OCI-LY7 (cell line): ENCODE measurements around the gene FAAP100. TPM values are rescaled to one million over a fixed set of nuclear protein-coding genes. Genes with fewer than 3 reads are reported as not detected.

ENCODE experiments used
- BruUV-seq: library from RNA; stranded (reverse); fragments of 400-500 nt; replicated peaks from 2 replicates; lab custom pipeline; 2021; lab: Mats Ljungman, UMichigan
- CTCF ChIA-PET: fragments of 300-600 bp; sonication (Branson Sonifier 250); formaldehyde crosslinking; loops from one replicate; lab custom pipeline; 2022; ENCODE audit warnings: antibody characterized with exemption; ENCODE audit not compliant: unreplicated experiment; lab: Charles Lee
- POLR2A ChIA-PET: fragments of 300-600 bp; sonication (Branson Sonifier 250); formaldehyde crosslinking; loops from one replicate; lab custom pipeline; 2022; ENCODE audit warnings: antibody characterized with exemption; lab: Charles Lee
- DNase-seq: peaks from one replicate; pipeline ENCODE4 v3.0.0-alpha.2; 2015; ENCODE audit warnings: low spot score
- H2AFZ ChIP-seq: fragments of 200-600 bp; sonication (generic), shearing (Covaris generic); 2 replicates; pipeline ENCODE4 v1.6.1; 2014; ENCODE audit warnings: mild to moderate bottlenecking, antibody characterized with exemption, low read length, moderate library complexity
- H3K27ac ChIP-seq: fragments of 200-600 bp; sonication (generic); 2 replicates; pipeline ENCODE4 v1.5.1; 2014; ENCODE audit warnings: mixed run types, low read depth, mild to moderate bottlenecking, moderate library complexity, low read length, inconsistent platforms; ENCODE audit not compliant: poor library complexity, severe bottlenecking
- H3K36me3 ChIP-seq: fragments of 200-600 bp; sonication (generic); 2 replicates; pipeline ENCODE4 v1.6.1; 2014; ENCODE audit warnings: mild to moderate bottlenecking, antibody characterized with exemption, low read length, moderate library complexity, mixed read lengths; ENCODE audit not compliant: insufficient read depth
- H3K4me1 ChIP-seq: fragments of 200-600 bp; sonication (generic); 2 replicates; pipeline ENCODE4 v1.5.1; 2014; ENCODE audit warnings: mild to moderate bottlenecking, low read length; ENCODE audit not compliant: insufficient read depth, poor library complexity, severe bottlenecking
- H3K4me2 ChIP-seq: fragments of 200-600 bp; sonication (generic); 2 replicates; pipeline ENCODE4 v1.6.1; 2014; ENCODE audit warnings: mild to moderate bottlenecking, low read length
- H3K4me3 ChIP-seq: fragments of 200-600 bp; sonication (generic); 2 replicates; pipeline ENCODE4 v1.5.1; 2014; ENCODE audit warnings: mild to moderate bottlenecking, low read depth, low read length; ENCODE audit not compliant: poor library complexity, severe bottlenecking
- H3K79me2 ChIP-seq: fragments of 200-600 bp; sonication (generic); 2 replicates; pipeline ENCODE4 v1.6.1; 2016; ENCODE audit warnings: low read depth, mild to moderate bottlenecking, low read length, moderate library complexity, mixed read lengths; ENCODE audit not compliant: insufficient read depth
- H3K9me2 ChIP-seq: fragments of 200-600 bp; sonication (generic); 2 replicates; pipeline ENCODE4 v1.6.1; 2016; ENCODE audit warnings: mild to moderate bottlenecking, low read length, mixed read lengths; ENCODE audit not compliant: insufficient read depth
- H3K9me3 ChIP-seq: fragments of 200-600 bp; sonication (generic); 2 replicates; pipeline ENCODE4 v1.6.1; 2014; ENCODE audit warnings: mild to moderate bottlenecking, mixed run types, low read length, mixed read lengths
- H4K20me1 ChIP-seq: fragments of 200-600 bp; sonication (generic); 2 replicates; pipeline ENCODE4 v1.6.1; 2014; ENCODE audit warnings: mild to moderate bottlenecking, antibody characterized with exemption, low read length, moderate library complexity, mixed read lengths; ENCODE audit not compliant: insufficient read depth
- EZH2phosphoT487 ChIP-seq: fragments of 200-600 bp; sonication (generic); IDR thresholded peaks from 2 replicates; pipeline ENCODE4 v1.6.1; 2018; ENCODE audit warnings: low read depth, borderline replicate concordance, mild to moderate bottlenecking, mixed run types, antibody characterized with exemption, low read length, moderate library complexity, mixed read lengths
- intact Hi-C: fragments of 100-400 bp; cut with micrococcal nuclease; formaldehyde crosslinking; loops from one replicate; pipeline ENCODE4 v1.10.0; 2022; ENCODE audit not compliant: unreplicated experiment
- total RNA-seq, 2 experiments: library from RNA; depleted of rRNA in 1 of 2; stranded (reverse); fragments of >200 nt in 1 of 2; shearing (Covaris generic) in 1 of 2; gene quantifications; 2 replicates each; pipeline ENCODE4 v1.2.3, GENCODE V29; 2014 to 2022
- TF ChIP-seq, protein P1 (sequence below): fragments of 200-600 bp; sonication (generic); conservative IDR thresholded peaks from 2 replicates; pipeline ENCODE4 v1.5.1; 2014; ENCODE audit warnings: mild to moderate bottlenecking, antibody characterized with exemption, low read length, moderate library complexity, mixed read lengths

The FAAP100 gene
- total RNA-seq, 2 experiments from 2014 or later, result 65.2 to 74.2 TPM

DNA sequence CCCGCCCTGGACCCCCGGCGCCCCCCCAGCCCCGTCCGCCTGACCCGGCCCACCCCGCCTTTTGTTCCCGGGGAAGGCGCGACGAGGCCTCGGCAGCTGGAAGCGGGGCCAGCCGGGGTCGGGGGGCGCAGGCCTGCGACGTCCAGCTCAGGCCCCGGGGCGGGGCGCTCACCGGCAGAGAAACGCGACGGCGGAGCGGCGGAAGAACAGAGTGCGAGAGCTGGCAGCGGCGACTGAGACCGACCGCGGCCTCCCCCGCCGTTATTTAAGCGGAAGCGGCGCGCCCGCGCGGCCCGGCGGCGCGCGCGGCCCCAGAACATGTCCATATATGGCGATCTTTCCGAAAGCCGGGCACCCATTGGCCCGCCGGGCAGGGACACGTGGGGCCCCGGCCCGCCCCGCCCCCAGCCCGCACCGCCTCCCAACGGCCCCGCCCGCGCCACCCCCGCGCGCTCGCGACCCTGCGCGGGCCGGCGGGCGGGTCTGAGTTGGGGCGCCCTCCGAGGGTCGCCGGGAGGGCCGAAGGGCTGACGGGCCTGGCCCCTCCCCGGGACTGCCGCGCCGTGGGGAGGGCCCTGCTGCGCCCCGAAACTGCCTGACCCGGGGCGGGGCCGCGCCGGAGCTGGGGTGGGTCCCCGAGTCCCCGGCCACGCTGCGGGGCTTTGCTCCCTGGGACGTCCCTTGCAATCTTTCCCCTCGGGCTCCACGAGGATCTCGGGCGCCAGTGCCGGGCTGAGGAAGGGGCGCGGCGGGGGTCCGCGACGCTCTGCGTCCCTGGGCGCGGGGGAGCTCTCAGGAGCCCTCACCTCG lies 39.4 kb downstream of the FAAP100 start, which contains the start of gene ACTG1:
Gene ACTG1 (minus strand): TSS at position 238 of the 810 bp plus-strand sequence. CDS start 445 bp downstream, outside the sequence.
- CTCF ChIA-PET, result no interaction called here
- Histone ChIP-seq H3K4me3 (peak within 1 kb of the TSS; percentile 90), H3K79me2 (peaks cover 51% of the 10 kb centered on the region), H4K20me1 (peaks cover 34% of the 10 kb centered on the region), H3K4me1 (peaks cover 58% of the 10 kb centered on the region), H3K27ac (peak within 1 kb of the TSS; percentile 89), H3K9me2 (no peaks in the 10 kb centered on the region), H3K36me3 (peaks cover 42% of the 10 kb centered on the region), H3K4me2 (peak within 1 kb of the TSS; percentile 97), H3K9me3 (no peaks in the 10 kb centered on the region), H2AFZ (peak within 1 kb of the TSS; percentile 11; the same call in 1 of the 2 replicates)
- no TSS peak for BruUV-seq
- TF ChIP-seq EZH2phosphoT487, result no peak
- TF ChIP-seq, protein P1, sequence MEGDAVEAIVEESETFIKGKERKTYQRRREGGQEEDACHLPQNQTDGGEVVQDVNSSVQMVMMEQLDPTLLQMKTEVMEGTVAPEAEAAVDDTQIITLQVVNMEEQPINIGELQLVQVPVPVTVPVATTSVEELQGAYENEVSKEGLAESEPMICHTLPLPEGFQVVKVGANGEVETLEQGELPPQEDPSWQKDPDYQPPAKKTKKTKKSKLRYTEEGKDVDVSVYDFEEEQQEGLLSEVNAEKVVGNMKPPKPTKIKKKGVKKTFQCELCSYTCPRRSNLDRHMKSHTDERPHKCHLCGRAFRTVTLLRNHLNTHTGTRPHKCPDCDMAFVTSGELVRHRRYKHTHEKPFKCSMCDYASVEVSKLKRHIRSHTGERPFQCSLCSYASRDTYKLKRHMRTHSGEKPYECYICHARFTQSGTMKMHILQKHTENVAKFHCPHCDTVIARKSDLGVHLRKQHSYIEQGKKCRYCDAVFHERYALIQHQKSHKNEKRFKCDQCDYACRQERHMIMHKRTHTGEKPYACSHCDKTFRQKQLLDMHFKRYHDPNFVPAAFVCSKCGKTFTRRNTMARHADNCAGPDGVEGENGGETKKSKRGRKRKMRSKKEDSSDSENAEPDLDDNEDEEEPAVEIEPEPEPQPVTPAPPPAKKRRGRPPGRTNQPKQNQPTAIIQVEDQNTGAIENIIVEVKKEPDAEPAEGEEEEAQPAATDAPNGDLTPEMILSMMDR, result no peak
- POLR2A ChIA-PET, result interaction anchor here (0.9 to 1.1 kb wide), 2 partner anchors 28 to 40 kb away, joined by 3 read pairs; partner anchors contain the start of gene FAAP100
- DNase-seq, result peak; percentile 98
- intact Hi-C loops, result loop anchor here (5.0 to 10.0 kb wide), 2 partner anchors 118 to 585 kb away; partner anchors contain the start of genes BAHCC1 and FASN

DNA sequence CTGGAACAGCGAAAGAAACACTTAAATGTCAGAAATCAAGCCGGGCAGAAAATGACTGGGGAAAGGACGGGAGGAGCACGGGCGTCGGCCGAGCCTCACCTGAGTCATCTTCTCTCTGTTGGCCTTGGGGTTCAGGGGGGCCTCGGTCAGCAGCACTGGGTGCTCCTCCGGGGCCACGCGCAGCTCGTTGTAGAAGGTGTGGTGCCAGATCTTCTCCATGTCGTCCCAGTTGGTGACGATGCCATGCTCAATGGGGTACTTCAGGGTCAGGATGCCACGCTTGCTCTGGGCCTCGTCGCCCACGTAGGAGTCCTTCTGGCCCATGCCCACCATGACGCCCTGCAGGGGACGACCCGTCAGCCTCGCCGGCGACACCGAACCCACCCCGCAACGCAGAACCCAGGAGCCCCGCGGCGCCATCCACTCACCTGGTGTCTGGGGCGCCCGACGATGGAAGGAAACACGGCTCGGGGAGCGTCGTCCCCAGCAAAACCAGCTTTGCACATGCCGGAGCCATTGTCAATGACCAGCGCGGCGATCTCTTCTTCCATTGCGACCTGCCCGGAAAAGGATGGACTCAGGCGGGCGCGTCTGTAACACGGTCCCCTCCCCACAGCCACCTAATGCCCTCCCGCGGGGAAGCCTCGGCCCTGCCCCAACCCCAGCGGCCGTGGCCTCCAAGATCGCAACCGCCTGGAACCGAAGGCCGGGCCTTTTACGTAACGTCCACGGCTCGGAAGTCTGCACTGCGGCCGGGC lies 40.2 kb downstream of the FAAP100 start:
- Histone ChIP-seq H2AFZ (no peak overlapping the region), H3K79me2 (peaks cover 51% of the 10 kb centered on the region), H3K4me3 (peak overlapping the region; percentile 90), H3K4me2 (peak overlapping the region; percentile 97), H3K9me3 (no peaks in the 10 kb centered on the region), H4K20me1 (peaks cover 34% of the 10 kb centered on the region), H3K4me1 (peaks cover 50% of the 10 kb centered on the region), H3K9me2 (no peaks in the 10 kb centered on the region), H3K36me3 (peaks cover 42% of the 10 kb centered on the region), H3K27ac (peak overlapping the region; percentile 68)
- intact Hi-C loops, result loop anchor here (2.0 to 10.0 kb wide), 3 partner anchors 117 to 585 kb away; partner anchors contain the start of genes BAHCC1 and FASN
- ChIA-PET POLR2A (interaction anchor here (0.9 kb wide), 1 partner anchor 27 kb away, joined by 3 read pairs; no protein-coding TSS in a partner anchor), CTCF (no interaction called here)
- TF ChIP-seq, protein P1, result no peak
- no peak for TF ChIP-seq EZH2phosphoT487
- BruUV-seq, result no TSS peak
- DNase-seq, result peak; percentile 52
